Measurements from ENCODE around the gene DBNL.

Gene DBNL

DNA sequence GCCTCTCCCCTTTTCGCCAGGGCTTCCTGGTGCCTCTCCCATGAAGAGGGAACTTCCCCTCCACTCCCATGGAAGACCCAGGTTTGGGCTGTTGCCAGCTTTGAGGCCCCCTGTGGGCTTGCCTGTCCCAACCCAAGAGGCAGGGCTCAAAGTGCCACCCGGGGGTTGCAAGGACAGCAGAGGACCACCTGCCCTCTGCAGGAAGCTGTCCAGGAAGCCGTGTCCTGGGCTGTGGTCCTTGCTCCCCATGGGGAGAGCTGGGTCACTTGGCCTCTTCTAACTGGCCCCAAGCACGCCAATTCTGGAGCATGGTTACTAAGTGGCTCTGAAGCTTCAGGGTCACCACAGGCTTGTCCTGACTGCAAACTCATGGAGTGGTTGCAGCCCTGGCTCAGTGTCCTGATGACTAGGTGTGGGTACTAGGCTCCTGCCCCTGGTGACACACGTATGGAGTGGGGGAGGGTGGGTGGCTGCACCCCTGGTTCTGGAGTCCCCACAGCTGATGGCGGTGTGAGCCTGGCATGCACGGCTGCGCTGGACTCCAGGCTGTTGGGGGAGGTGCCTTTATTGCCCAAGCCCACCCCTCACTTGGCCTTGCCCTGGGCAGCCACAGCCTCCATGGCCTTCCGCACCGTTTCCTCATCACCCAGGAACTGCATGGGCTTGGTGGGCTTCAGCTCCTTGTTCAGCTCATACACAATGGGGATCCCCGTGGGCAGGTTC, 17.8 kb downstream of the DBNL start:
- no peak for DNase-seq (ENCODE audit: low read depth)

DNA sequence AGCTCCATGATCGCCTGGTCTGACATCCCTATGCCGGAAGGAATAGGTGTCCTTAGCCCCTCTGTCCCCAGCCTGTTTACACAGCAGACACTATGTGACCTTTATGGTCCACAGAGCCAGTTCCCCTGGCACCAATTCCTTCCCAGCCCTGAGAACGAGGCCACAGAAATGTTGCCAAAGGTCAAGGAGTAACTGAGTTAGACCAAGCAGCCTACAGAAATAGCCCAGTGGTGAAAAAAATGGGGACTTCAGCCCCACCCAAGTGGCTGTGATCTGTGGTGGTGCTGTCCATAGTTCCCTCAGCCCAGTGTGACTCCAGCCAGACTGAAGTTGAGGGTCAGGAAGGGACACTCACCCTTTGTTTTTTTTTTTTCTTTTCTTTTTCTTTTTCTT, 18.4 kb downstream of the DBNL start:
- DNase-seq (ENCODE audit: low read depth), result no peak

GRCh38 chr7:44063547-44063893, 19.0 kb downstream of the DBNL start:
- DNase-seq (ENCODE audit: low read depth), result no peak

DNA sequence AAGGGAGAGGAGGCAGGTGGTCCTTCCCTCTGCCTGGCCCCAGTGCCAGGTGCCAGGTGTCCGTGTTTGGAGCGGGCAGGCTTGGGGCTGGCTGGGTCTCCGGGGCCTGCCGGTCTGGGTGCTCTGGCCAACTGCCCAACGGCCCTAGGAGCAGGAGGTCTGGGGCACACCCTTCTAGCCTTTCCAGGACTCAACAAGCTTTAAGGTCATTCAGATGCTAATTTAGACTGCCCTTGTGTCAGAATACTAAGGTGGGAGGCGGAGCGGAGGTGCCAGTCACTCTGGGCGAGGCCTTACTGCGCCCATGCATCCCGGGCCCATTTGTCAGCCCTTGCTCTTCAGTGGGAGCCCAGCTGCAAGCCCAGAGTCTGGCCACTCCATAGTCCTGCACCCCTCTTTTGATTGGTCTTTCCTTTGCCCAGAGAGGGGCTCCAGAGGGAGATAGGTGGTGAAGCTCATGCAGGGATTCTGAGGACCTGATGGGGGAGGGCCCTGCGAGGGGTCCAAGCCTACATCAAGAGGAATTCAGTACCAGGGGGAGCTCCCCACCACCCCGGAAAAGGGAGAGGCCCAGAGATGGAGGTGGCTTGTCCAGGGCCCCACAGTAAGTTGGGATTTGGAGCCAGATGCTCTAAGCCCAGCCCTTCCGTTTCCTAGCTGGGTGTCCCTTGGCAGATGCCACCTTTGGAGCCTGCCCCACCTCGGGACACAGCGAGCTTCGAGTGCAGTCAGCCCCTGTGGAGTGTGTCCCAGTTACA, 19.6 kb downstream of the DBNL start:
- DNase-seq (ENCODE audit: low read depth), result no peak

- no peak for DNase-seq (ENCODE audit: low read depth)
Measured at GRCh38 chr7:44064791-44065430, 20.4 kb downstream of the DBNL start.

GRCh38 chr7:44065431-44066110, 21.1 kb downstream of the DBNL start, which contains the start of gene PGAM2:
PGAM2 (minus strand) TSS chr7:44065567; CDS start chr7:44065529, 38 bp downstream.
- DNase-seq (ENCODE audit: low read depth), result no peak

DNA sequence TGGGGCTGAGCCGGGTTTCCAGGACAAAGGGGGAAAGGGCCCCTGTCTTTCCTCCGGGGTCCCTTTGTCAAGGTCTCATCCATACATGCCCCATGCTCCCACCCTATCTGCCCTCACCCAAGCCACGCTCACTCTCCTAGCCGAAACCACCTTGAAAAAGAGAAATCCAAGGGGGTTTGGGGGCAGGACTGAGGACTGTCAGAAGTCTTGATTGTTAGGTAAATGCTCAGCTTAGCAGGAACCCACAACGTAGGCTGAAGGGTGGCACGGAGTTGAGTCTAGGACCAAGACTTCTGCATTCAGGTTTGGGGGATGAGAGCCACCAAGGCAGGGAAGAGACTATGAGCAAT, 21.6 kb downstream of the DBNL start:
- DNase-seq (ENCODE audit: low read depth), result no peak

DNA sequence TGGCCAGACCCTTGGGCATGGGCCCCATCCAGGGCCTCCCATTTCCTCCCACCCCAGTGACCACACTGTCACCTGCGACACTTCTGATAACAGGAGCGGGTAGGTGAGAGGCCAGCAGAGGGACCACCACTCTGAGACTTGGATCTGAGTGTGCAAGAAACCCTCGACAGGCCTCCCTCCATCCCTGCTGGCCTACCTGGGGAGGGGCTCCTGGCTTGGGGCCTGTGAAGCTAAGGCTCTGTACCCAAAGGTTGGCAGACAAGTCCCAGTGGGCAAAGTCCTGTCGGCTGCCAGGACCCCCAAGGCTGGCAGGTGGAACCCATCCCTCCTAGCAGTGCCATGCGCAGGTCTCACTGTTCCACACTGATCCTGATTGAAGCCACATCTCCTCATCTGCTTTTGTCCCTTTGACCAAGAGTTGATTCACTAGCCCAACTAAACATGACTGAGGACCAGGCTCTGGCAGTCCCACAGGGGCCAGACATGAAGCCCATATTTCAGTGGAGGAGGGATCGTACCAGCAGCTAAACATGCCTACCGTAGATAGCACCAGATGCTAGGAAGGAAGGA, 22.1 kb downstream of the DBNL start:
- DNase-seq (ENCODE audit: low read depth), result no peak

GRCh38 chr7:44067064-44067951, 22.8 kb downstream of the DBNL start:
- no peak for DNase-seq (ENCODE audit: low read depth)

GRCh38 chr7:44068054-44068453, 23.6 kb downstream of the DBNL start:
- DNase-seq (ENCODE audit: low read depth), result no peak

DNA sequence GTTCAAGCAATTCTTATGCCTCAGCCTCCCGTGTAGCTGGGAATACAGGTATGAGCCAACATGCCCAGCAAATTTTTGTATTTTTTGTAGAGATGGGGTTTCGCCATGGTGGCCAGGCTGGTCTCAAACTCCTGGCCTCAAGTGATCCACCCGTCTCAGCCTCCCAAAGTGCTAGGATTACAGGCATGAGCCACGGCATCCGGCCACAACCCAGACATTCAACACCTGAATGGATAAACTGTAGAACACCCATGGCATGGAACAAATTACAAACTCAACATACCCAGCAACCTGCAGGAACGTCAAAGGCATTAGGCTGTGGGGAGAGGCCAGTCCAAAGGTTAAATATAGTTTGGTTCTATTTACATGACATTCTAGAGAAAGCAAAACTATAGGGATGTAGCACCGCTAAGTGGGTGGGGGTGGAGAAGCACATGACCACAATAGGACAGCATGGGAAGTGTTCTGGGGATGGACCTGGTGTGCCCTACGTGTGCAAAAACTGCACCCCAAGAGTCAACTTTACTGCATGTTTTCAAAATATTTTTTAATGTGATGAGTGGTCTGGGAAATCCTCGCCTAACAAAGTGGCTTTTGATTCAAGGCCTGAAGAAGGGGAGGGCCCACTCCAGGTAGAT, 27.3 kb downstream of the DBNL start:
- no peak for DNase-seq (ENCODE audit: low read depth)

DNA sequence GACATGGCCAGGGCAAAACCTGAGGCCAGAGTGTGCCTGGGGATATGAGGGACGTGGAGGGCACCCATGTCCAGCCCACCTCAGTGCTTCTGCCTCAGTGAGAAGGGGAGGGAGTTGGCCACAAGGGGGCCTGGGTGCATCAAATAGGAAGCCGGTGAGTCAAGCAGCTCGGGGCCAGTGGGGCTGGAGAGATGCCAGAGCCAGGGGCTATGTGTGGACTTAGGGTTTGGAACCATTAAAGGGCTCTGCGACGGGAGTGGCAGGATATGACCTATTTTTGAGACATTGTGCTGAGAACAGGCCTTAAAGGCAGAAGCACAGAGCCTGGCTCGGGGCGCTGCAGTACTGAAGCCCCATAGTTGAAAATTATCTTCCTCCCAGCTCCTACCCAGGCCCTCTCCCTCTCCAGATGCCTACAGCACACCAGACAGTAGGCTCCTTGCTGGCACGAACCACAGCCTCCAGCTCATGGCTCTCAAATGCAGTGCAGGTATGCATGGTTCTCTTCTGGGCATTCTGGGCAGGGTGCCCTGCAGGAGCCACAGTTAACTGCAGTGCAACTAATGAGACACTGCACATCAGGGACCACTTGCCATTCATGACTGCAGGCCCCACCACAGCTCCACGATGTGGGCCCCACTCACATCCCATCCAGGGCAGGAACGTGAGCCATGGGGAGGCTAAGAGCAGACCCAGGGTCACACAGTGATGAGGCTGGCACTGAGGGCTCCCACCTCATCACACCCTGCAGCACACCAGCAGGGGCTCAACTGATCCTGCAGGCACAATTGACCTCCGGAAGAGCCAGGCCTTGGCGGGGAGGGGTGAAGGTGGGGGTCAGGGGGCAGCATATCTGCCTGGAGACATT, 28.1 kb downstream of the DBNL start:
- peak; percentile 79 for DNase-seq (ENCODE audit: low read depth)

GRCh38 chr7:44073664-44074348, 29.3 kb downstream of the DBNL start:
- DNase-seq (ENCODE audit: low read depth), result peak; percentile 51

DNA sequence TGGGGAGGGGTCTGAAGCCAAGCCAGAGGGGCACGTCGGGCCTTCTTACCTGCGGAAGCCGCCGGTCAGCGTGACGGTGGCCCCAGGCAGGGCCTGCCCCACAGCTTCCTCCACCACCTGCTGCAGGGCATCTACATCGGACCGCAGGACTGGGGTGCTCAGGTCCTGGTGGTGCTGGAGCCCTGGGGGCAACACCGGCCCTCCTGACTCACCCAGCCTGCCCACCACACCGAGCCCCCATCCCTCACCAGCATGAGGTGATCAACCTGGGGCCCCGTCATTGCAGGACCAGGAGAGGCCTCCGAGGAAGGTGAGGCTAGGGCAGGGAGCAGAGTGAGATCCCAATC, 29.8 kb downstream of the DBNL start:
- DNase-seq (ENCODE audit: low read depth), result no peak

GRCh38 chr7:44075296-44076075, 31.0 kb downstream of the DBNL start:
- DNase-seq (ENCODE audit: low read depth), result no peak

GRCh38 chr7:44076101-44076895, 31.8 kb downstream of the DBNL start:
- no peak for DNase-seq (ENCODE audit: low read depth)

GRCh38 chr7:44077061-44077460, 32.6 kb downstream of the DBNL start:
- DNase-seq (ENCODE audit: low read depth), result no peak

DNA sequence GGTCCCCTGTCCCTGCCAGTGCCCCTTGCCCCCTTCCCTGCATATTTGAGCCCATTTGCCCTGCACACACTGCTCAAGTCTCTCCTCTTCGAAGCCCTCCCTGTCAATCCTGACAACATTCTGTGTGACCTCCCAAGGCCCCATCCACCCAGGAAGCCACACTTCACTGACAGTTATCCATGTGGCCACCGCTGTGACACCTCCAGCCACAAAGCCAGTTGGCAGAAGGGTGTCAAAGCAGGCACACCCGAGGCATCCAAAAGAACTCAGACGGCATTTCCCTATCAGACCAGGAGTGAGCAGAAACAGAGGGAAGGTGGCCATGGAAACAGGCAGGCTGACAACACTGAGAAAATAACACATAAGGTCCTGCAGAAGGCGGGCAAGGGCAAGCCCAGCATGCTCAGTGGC, 33.2 kb downstream of the DBNL start:
- no peak for DNase-seq (ENCODE audit: low read depth)
